ENCODE measurements around the gene CUL5. TPM values are rescaled to one million over a fixed set of nuclear protein-coding genes. Genes with fewer than 3 reads are reported as not detected.

Gene CUL5
- total RNA-seq, result 6.0 TPM

- H3K27me3 ChIP-seq, result no peaks in the 10 kb centered on the region
- H3K9me3 ChIP-seq, result no peaks in the 10 kb centered on the region
- H3K36me3 ChIP-seq, result no peaks in the 10 kb centered on the region
- peak within 1 kb of the TSS; percentile 80 to 84 for H3K4me3 ChIP-seq
- TF ChIP-seq CTCF (IDR thresholded peaks at IDR 0.05), result peak; percentile 79 to 95 (median 85)
- intact Hi-C loops (cut with DNase I), result loop anchor here (1.0 to 10.0 kb wide), 7 partner anchors 112 to 656 kb away; partner anchors contain the start of genes ACAT1, ATM, C11orf65 and DDX10
- peaks cover 4 to 10% of the 10 kb centered on the region in 2 donors for H3K4me1 ChIP-seq
- H3K27ac ChIP-seq, result peak within 1 kb of the TSS; percentile 97 to 99
- DNase-seq (ENCODE audit: low spot score in 2 of 2), result peak; percentile 53 to 93
These were observed at the start of gene CUL5 for GRCh38 chr11:108008656-108009496. CUL5 (plus strand) TSS chr11:108008898; CDS start chr11:108009349, 451 bp downstream.

GRCh38 chr11:107961480-107961879 is 47.2 kb upstream of the CUL5 start:
- Histone ChIP-seq H3K36me3 (no peaks in the 10 kb centered on the region), H3K9me3 (no peaks in the 10 kb centered on the region), H3K27ac (no peak overlapping the region), H3K27me3 (no peaks in the 10 kb centered on the region), H3K4me3 (no peak overlapping the region), H3K4me1 (no peaks in the 10 kb centered on the region)
- DNase-seq (ENCODE audit: low spot score in 2 of 2), result no peak
- TF ChIP-seq CTCF (IDR thresholded peaks at IDR 0.05), result no peak
- intact Hi-C loops (cut with DNase I), result no loop called here

GRCh38 chr11:107962181-107962580 is 46.5 kb upstream of the CUL5 start:
- Histone ChIP-seq H3K27me3 (no peaks in the 10 kb centered on the region), H3K9me3 (no peaks in the 10 kb centered on the region), H3K36me3 (no peaks in the 10 kb centered on the region), H3K4me1 (no peaks in the 10 kb centered on the region), H3K27ac (no peak overlapping the region), H3K4me3 (no peak overlapping the region)
- intact Hi-C loops (cut with DNase I), result no loop called here
- TF ChIP-seq CTCF (IDR thresholded peaks at IDR 0.05), result no peak
- no peak for DNase-seq (ENCODE audit: low spot score in 2 of 2)

- H3K36me3 ChIP-seq, result no peaks in the 10 kb centered on the region
- H3K27ac ChIP-seq, result no peak overlapping the region
- no peaks in the 10 kb centered on the region for H3K9me3 ChIP-seq
- H3K4me1 ChIP-seq, result no peaks in the 10 kb centered on the region
- intact Hi-C loops (cut with DNase I), result no loop called here
- no peak overlapping the region for H3K4me3 ChIP-seq
- H3K27me3 ChIP-seq, result no peaks in the 10 kb centered on the region
- no peak for TF ChIP-seq CTCF (IDR thresholded peaks at IDR 0.05)
- no peak for DNase-seq (ENCODE audit: low spot score in 2 of 2)
These were observed 45.6 kb upstream of the CUL5 start for GRCh38 chr11:107963091-107963490.

- no peaks in the 10 kb centered on the region for H3K4me1 ChIP-seq
- H3K9me3 ChIP-seq, result no peaks in the 10 kb centered on the region
- no peak for DNase-seq (ENCODE audit: low spot score in 2 of 2)
- intact Hi-C loops (cut with DNase I), result no loop called here
- no peak overlapping the region for H3K4me3 ChIP-seq
- no peaks in the 10 kb centered on the region for H3K27me3 ChIP-seq
- H3K36me3 ChIP-seq, result no peaks in the 10 kb centered on the region
- H3K27ac ChIP-seq, result no peak overlapping the region
- TF ChIP-seq CTCF (IDR thresholded peaks at IDR 0.05), result no peak
These were observed 39.5 kb upstream of the CUL5 start for GRCh38 chr11:107969219-107969618.

All from ascending aorta (tissue), 2 donors.